Stomach (tissue), 4 donors: ENCODE measurements around the gene SLC29A3.

Experiments used
- CTCF ChIP-seq, 7 experiments: fragments of 450-650 bp in 4 of 7; fragments of 200-600 bp in 3 of 7; sonication (generic) in 3 of 7; IDR thresholded peaks; one replicate each; pipeline ENCODE4 v1.5.1; 2016 to 2019; ENCODE audit warnings: antibody characterized with exemption in 7 of 7, control low read depth in 2 of 7, mild to moderate bottlenecking in 1 of 7
- EP300 ChIP-seq: sonication (generic); formaldehyde crosslinking; IDR thresholded peaks from one replicate; pipeline ENCODE4 v1.6.1; 2017; ENCODE audit warnings: antibody characterized with exemption
- POLR2A ChIP-seq, 4 donors: fragments of 450-650 bp; IDR thresholded peaks; one replicate each; pipeline ENCODE4 v1.6.1; 2016; ENCODE audit warnings: antibody characterized with exemption in 4 of 4, control low read depth in 2 of 4, mild to moderate bottlenecking in 1 of 4, moderate library complexity in 1 of 4

GRCh38 chr10:71360735-71361134, 41.7 kb downstream of the SLC29A3 start:
- TF ChIP-seq CTCF (IDR thresholded peaks at IDR 0.05), result no peak
- TF ChIP-seq POLR2A (IDR thresholded peaks at IDR 0.05), result no peak
- TF ChIP-seq EP300, result no peak
